Measurements from ENCODE around the gene GCLC.

- no peak for TF ChIP-seq TAF1 (IDR thresholded peaks at IDR 0.05; ENCODE audit: control insufficient read depth, extremely low read depth, insufficient read depth, low read length, severe bottlenecking)
- TF ChIP-seq ZNF436 (CRISPR knock-in tag; IDR thresholded peaks at IDR 0.05) = no peak
- TF ChIP-seq CTCF (IDR thresholded peaks at IDR 0.05 in 2 of 3, conservative IDR thresholded peaks at IDR 0.05 in 1 of 3; ENCODE audit: insufficient read depth in 2 of 3, low read depth in 1 of 3, low read length in 3 of 3) = no peak
- TF ChIP-seq GATA2 (CRISPR knock-in tag; IDR thresholded peaks at IDR 0.05) = no peak
- TF ChIP-seq CREB1 (IDR thresholded peaks at IDR 0.05) = no peak
- no peak for TF ChIP-seq CREB1 (CRISPR knock-in tag; IDR thresholded peaks at IDR 0.05)
- no peak for TF ChIP-seq GTF3C2 (IDR thresholded peaks at IDR 0.05; ENCODE audit: borderline replicate concordance, extremely low read depth, insufficient read length)
- no peak for TF ChIP-seq MBD1 (CRISPR knock-in tag; IDR thresholded peaks at IDR 0.05)
These were observed 3.0 kb downstream of the GCLC start for GRCh38 chr6:53541900-53542299.

All from K562 (cell line).